Left renal cortex interstitium (tissue), 4 donors: ENCODE data around the gene NTRK3. TPM values are rescaled to one million over a fixed set of nuclear protein-coding genes. Genes with fewer than 3 reads are reported as not detected.

Experiments used
- DNase-seq, 4 donors: peaks; one replicate each; pipeline ENCODE4 v3.0.0-alpha.2; 2013; ENCODE audit warnings: low read depth in 4 of 4, low spot score in 2 of 4, missing footprints in 1 of 4
- polyA plus RNA-seq, 4 donors: library from polyadenylated mRNA; unstranded; fragments of 120-200 nt; gene quantifications; one replicate each; pipeline ENCODE4 v1.2.1, GENCODE V29; 2013; ENCODE audit not compliant: insufficient read length in 4 of 4

Gene NTRK3
- polyA plus RNA-seq, 4 donors, result 10.9 to 16.6 (median 13.0) TPM

- no peak for DNase-seq
Measured at GRCh38 chr15:87954793-87955192, 301.7 kb downstream of the NTRK3 start.

- no peak for DNase-seq
Measured at GRCh38 chr15:87952736-87953287, 303.7 kb downstream of the NTRK3 start.

DNA sequence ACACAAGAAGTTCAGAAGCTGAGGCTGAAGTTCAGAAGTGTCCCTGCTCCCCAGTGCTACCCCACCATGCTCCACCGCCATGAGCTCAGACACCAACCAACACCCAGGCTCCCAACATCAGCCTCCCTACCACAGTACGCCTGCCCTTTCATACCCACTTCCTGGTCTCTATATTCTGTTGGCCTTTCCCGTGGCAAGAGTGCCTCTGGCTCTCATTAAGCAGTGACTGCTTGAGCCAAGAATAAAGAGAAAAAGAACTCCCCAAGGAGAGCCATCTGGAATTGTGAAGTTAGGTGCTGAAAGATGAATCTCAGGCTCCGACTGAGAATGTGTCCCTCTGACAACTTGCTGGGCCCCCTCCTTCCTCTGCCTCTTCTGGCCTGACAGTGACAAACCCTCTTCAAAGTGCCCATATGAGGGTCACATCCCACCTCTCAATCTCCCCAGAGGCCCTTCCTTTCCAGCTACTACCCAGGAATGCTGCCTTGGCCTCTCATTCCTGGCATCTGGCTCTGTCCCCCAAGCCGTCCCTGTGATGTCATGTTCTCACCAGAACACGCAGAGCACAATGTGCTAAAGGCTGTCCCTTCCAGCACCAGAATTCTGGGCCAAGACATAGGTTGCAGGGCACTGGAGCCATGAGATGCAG is 306.8 kb downstream of the NTRK3 start:
- no peak for DNase-seq

DNA sequence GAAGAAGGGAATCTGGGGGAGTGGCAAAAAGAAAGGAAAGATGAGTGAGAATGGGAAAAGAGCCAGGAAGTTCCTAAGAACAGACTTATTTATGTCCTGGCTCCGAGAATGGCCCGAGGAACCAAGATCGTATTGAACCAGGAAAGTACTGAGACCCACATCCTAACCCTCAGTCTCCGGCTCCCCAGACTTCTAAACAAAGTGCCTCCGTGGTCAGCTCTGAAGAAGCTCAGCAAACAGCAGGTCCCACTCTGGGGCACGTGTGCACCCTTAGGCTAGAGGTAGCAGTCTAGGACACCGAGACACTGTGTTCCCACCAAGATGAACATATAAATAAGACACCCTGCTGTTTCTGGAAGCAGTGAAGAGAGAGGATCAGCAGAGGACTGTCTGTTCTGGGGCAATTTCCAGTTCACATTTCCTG is 307.4 kb downstream of the NTRK3 start:
- no peak for DNase-seq

- DNase-seq, result no peak
Measured at GRCh38 chr15:87947560-87947959, 309.0 kb downstream of the NTRK3 start.

GRCh38 chr15:87945246-87945645 is 311.3 kb downstream of the NTRK3 start:
- no peak for DNase-seq

DNA sequence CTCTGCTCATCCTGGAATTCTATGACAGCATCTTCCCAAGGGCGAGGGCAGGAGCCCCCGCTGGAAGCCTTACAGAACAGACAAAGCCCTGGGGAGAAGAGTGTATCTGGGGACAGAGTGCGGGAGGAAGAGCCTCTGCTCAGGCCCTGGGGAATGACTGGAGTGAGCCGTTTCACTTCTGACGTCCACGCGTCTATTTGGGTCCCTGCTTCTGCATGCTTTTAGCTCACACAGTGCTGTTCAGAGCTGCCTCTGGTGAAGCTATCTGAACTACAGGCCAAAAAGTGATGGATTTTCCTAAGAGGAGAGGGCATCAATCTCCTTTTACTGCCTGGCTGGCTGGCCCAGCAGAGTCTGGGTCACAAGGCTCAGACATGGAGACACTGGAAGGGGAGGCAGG is 311.8 kb downstream of the NTRK3 start:
- DNase-seq, result no peak

DNA sequence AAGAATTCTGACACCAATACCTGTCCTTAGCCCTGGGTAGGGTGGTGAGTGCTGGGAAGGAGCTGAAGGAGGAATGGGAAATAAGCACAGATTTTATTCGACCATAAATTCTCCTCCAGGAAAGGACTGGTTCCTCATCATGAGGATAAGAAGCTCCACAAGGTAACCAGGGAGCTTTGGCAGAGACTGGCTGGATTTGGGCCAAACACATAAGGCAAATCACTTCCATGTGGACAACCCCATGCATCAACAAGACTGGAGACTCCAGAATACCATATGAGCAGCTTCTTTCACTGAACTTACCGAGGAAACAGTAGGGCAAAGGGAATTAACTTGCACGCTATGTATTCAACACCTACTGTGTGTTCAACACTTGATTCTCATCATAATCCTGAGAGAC is 312.5 kb downstream of the NTRK3 start:
- DNase-seq, result no peak

DNA sequence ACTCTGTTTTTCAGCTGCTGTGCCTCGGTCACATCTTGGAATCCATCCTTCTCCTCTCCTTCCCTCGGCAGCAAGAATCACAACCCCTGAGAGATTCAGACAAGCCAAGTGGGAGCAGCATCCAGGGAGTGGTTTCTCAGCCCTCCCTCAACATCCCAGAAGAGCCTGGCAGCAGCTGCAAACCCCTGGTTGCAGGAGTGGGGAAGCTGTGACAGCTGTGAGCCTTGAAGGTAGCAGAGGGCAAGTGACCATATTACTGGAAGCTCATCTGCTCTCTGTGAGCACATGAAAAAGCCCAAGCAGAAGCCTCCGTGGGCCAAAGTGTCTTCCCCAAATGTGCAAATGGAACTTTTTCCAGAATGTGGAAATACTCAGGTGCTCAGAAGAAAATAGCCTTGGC is 312.9 kb downstream of the NTRK3 start:
- DNase-seq, result no peak

DNA sequence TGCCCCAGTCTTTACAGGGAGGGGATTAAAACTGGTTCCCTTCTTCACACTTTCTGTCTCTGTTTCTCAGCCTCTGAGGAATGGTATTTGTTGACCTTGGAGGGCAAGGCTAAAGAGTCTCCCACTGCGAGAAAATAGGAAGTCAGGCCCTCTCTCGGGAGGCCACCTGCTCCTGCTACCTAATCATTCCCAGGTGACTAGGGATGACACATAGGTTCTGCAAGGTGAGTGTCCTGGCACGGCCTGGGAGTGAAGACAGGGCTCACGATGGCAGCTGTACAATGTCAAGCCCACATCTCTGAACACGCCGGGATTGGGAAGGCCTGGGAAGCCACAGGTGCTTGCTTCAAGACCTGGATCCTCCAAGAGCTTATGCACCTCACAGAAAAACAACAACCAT is 314.2 kb downstream of the NTRK3 start:
- DNase-seq, result no peak

DNA sequence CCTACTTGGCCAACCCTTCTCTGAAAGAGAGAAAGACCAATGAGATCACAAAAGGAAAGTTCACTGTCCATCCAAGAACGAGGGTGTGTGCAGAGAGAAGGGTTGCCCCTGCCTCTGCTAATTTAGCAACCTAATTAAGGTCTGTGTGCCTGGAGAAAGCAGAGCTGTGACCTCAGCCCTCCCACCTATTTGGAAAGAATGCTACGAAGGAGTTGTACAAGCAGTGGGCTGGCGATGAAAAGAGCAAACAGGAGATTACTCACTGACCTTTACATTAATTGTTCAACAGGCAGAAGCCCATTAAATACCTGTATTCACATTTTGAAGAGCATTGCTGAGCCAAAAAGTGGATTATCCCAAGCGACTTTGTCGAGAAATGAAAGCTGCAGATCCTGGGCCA is 314.9 kb downstream of the NTRK3 start:
- no peak for DNase-seq

DNA sequence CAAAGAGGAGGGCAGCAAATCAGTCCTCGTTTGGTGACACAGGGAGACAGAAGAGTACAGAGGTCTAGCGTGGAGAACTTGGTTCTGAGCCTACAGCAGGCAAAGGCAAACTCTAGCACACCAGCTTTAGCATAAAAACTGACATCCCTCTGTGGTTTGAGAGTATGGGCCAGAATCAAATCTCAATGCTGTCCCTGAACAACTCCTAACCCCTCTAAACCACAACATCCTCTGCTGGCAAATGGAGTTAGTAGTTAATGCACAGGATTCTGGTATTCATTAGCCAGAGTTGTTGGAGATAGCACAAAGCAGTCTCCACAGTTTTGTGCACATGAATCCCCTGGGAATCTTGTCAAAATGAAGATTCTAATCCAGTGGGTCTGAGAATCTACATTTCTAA is 315.8 kb downstream of the NTRK3 start:
- DNase-seq, result no peak

- no peak for DNase-seq
Measured at GRCh38 chr15:87939848-87940457, 316.6 kb downstream of the NTRK3 start.

- DNase-seq, result no peak
Measured at GRCh38 chr15:87938031-87938430, 318.5 kb downstream of the NTRK3 start.

DNA sequence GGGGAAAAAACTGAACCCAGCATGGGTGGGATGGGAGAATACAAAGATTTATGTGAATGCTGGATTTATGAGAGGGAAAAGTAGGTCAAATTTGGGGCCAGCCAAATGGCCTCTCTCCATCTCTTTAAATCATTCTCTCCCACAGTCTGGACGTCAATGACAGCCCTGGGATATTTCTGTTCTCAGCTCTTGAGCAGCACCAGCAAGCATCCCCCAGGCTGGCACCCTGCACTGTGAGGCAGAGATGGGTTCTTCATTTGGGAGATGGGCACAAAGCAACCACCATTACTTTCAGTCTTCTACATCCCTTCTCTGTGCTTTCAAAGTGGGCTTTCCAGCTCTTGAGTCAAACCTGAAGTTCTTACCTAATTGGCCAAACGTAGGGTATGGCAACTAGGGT is 321.0 kb downstream of the NTRK3 start:
- no peak for DNase-seq

- DNase-seq, result no peak
Measured at GRCh38 chr15:87931584-87931983, 325.0 kb downstream of the NTRK3 start.

- no peak for DNase-seq
Measured at GRCh38 chr15:87930457-87930856, 326.1 kb downstream of the NTRK3 start.

- no peak for DNase-seq
Measured at GRCh38 chr15:87929841-87930240, 326.7 kb downstream of the NTRK3 start.

- DNase-seq, result no peak
Measured at GRCh38 chr15:87924433-87924832, 332.1 kb downstream of the NTRK3 start.

- DNase-seq, result no peak
Measured at GRCh38 chr15:87919064-87919463, 337.5 kb downstream of the NTRK3 start.

- no peak for DNase-seq
Measured at GRCh38 chr15:87917480-87917879, 339.1 kb downstream of the NTRK3 start.

DNA sequence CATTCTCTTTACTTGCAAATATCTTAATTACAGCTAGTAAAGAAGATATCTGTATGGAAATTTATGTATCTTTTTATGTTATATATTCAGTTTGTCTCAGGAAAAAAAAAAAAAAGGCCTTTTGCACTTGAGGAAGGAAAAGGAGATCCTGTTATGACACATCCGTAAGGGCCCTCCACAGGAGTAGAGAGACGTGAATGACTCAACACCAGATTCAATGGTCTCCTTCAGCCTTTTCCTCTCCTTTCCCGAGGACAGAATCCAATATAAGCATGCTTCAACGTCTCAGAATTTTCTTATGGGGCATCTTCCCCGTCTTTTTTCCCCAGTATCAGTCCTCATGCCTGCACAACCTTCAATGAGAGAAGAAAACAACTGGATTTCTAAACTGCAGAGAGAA is 340.3 kb downstream of the NTRK3 start:
- DNase-seq, result no peak
